Body of pancreas (tissue), 4 donors: ENCODE measurements around the gene BANP. TPM values are rescaled to one million over a fixed set of nuclear protein-coding genes. Genes with fewer than 3 reads are reported as not detected.

Experiments
- ATAC-seq: fragments of 150-250 bp; one replicate; pipeline ENCODE4 v1.9.1; 2016
- DNase-seq, 4 donors: peaks; one replicate each; pipeline ENCODE4 v3.0.0-alpha.2; 2019
- H3K27ac ChIP-seq, 4 donors: fragments of 200-600 bp; sonication (generic); 1 replicate in 3 of 4; 2 replicates in 1 of 4; pipeline versions ENCODE4 v1.5.1 to v1.6.1; 2016 to 2019; ENCODE audit warnings: mild to moderate bottlenecking in 1 of 4, mixed read lengths in 1 of 4, moderate library complexity in 1 of 4
- H3K27me3 ChIP-seq, 2 donors: fragments of 200-600 bp; sonication (generic); one replicate each; pipeline ENCODE4 v1.6.0; 2016; ENCODE audit warnings: mild to moderate bottlenecking in 1 of 2
- H3K36me3 ChIP-seq, 2 donors: fragments of 200-600 bp; sonication (generic); replicated peaks in 1 of 2; 2 replicates each; pipeline ENCODE4 v1.5.1; 2016; ENCODE audit warnings: low read depth in 2 of 2; ENCODE audit not compliant: insufficient read depth in 1 of 2
- H3K4me1 ChIP-seq: fragments of 200-600 bp; sonication (generic); one replicate; pipeline ENCODE4 v1.6.0; 2016
- H3K4me3 ChIP-seq, 2 donors: fragments of 200-600 bp; sonication (generic); 1 replicate in 1 of 2; 2 replicates in 1 of 2; pipeline ENCODE4 v1.5.1; 2016 to 2019
- H3K9me3 ChIP-seq, 3 donors: fragments of 200-600 bp; sonication (generic); 1 replicate in 2 of 3; 2 replicates in 1 of 3; pipeline ENCODE4 v1.5.1; 2016
- POLR2A ChIP-seq, 3 donors: fragments of 450-650 bp; IDR thresholded peaks; one replicate each; pipeline ENCODE4 v1.6.1; 2016; ENCODE audit warnings: antibody characterized with exemption in 3 of 3, mild to moderate bottlenecking in 2 of 3
- WGBS, 2 donors: methylation state at CpG; one replicate each; pipeline ENCODE4 v1.1.5; 2017; 5-methylcytosine and 5-hydroxymethylcytosine counted together
- intact Hi-C: fragments of 100-400 bp; cut with DNase I; formaldehyde crosslinking; loops from one replicate; pipeline ENCODE4 v1.15.1; 2023
- total RNA-seq, 2 donors: library from RNA; depleted of rRNA; stranded (reverse); fragments of >200 nt; gene quantifications; one replicate each; pipeline ENCODE4 v1.1.0, GENCODE V29; 2016
- TF ChIP-seq, protein P1 (sequence below), 7 experiments: fragments of 450-650 bp in 4 of 7; fragments of 200-600 bp in 3 of 7; sonication (generic) in 3 of 7; IDR thresholded peaks; one replicate each; pipeline ENCODE4 v1.5.1; 2016 to 2019; ENCODE audit warnings: antibody characterized with exemption in 7 of 7

BANP gene
- total RNA-seq, 2 donors from 2014 or later = 19.1 to 20.2 TPM

DNA sequence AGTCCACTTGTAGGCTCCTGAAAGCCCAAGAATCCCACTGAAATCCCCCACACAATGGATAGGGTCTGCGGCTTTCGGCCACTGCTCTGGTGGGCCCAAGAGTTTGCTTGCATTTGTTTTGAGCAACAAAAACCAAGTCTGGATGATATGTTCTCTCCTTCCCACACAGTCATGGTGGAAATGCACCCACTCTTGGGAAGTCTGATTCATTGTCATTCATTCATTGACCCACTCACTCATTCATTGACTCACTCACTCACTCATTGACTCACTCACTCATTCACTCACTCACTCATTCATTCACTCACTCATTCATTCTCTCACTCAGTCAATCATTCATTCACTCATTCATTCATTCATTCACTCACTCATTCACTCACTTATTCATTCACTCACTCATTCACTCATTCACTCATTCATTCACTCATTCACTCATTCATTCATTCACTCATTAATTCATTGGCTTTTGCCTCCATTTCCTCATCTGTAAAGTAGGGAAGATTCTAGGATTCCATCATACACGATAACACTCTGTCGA lies 12.8 kb upstream of the BANP start:
- TF ChIP-seq POLR2A (IDR thresholded peaks at IDR 0.05) = no peak
- TF ChIP-seq, protein P1, sequence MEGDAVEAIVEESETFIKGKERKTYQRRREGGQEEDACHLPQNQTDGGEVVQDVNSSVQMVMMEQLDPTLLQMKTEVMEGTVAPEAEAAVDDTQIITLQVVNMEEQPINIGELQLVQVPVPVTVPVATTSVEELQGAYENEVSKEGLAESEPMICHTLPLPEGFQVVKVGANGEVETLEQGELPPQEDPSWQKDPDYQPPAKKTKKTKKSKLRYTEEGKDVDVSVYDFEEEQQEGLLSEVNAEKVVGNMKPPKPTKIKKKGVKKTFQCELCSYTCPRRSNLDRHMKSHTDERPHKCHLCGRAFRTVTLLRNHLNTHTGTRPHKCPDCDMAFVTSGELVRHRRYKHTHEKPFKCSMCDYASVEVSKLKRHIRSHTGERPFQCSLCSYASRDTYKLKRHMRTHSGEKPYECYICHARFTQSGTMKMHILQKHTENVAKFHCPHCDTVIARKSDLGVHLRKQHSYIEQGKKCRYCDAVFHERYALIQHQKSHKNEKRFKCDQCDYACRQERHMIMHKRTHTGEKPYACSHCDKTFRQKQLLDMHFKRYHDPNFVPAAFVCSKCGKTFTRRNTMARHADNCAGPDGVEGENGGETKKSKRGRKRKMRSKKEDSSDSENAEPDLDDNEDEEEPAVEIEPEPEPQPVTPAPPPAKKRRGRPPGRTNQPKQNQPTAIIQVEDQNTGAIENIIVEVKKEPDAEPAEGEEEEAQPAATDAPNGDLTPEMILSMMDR (IDR thresholded peaks at IDR 0.05) = no peak
- ATAC-seq (no peak), DNase-seq (no peak)
- H3K27ac ChIP-seq = no peak overlapping the region
- H3K36me3 ChIP-seq = no peaks in the 10 kb centered on the region
- H3K4me1 ChIP-seq = no peaks in the 10 kb centered on the region
- H3K9me3 ChIP-seq = no peaks in the 10 kb centered on the region
- no peaks in the 10 kb centered on the region for H3K27me3 ChIP-seq
- intact Hi-C loops = no loop called here
- 82 to 94% methylated on average over 4 of the region's 4 CpGs for WGBS, 2 donors
- no peak overlapping the region for H3K4me3 ChIP-seq

DNA sequence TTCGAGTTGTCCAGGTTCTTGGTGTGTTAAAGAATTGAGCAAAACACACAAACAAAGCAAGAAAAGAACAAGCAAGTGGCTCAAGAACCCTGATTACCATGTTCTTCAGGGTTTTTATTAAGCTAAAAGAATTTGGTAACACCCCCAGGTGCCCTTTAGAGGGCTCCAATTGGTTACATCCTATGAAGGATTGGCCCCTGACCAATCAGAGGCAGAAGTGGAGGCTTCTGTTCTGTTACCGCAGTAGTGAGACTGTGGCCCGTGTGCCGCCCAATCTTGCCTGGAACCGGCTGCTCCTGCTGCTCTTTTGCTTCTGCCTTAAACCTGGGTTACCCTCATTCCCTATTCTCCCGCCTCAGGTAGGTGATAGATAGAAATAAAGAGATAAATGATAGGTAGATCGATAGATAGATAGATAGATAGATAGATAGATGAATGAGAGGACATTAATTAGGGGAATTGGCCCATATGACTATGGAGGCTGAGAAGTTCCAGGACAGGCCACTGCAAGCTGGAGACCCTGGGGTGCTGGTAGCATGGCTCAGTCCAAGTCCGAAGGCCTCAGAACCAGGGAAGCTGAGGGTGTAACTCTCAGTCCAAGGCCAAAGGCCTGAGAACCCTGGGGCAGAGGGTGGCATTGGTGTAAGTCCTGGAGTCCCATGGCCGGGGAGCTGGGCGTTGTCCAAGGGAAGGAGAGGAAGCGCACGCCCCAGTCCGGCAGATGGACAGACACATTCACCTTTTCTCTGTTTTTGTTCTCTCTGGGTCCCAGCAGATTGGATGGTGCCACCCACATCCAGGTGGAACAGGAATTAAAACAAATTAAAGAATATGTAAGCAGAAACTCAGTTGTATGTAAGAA lies 11.4 kb upstream of the BANP start:
- Histone ChIP-seq H3K4me3 (no peak overlapping the region), H3K9me3 (no peaks in the 10 kb centered on the region), H3K4me1 (peaks cover 2% of the 10 kb centered on the region), H3K36me3 (no peaks in the 10 kb centered on the region), H3K27me3 (no peaks in the 10 kb centered on the region), H3K27ac (no peak overlapping the region)
- intact Hi-C loops = no loop called here
- ATAC-seq (no peak), DNase-seq (no peak)
- TF ChIP-seq, protein P1 (IDR thresholded peaks at IDR 0.05) = no peak
- TF ChIP-seq POLR2A (IDR thresholded peaks at IDR 0.05) = no peak
- WGBS, 2 donors = 85 to 86% methylated on average over 13 of the region's 13 CpGs

DNA sequence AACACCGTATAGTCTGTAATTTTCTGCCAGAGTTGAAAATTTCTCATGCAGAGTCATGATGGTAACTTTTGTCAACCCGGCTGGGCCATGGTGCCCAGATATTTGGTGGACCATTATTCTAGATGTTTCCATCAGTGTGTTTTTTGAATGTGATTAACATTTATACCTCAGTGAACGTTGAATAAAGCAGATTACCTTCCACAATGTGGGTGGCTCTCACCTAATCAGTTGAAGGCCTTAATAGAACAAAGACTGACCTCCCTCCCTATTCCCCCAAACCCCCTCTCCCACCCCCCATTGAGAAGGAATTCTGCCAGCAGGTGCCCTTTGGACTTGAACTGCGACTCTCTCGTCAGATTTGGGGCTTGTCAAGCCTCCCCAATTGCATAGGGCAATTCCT lies 8.6 kb upstream of the BANP start:
- peaks cover 18% of the 10 kb centered on the region for H3K4me1 ChIP-seq
- H3K27ac ChIP-seq = no peak overlapping the region
- whole genome bisulfite sequencing, 2 donors = 66 to 73% methylated on average over 5 of the region's 5 CpGs
- H3K9me3 ChIP-seq = no peaks in the 10 kb centered on the region
- ATAC-seq (no peak), DNase-seq (no peak)
- H3K4me3 ChIP-seq = no peak overlapping the region
- no peaks in the 10 kb centered on the region for H3K36me3 ChIP-seq
- H3K27me3 ChIP-seq = no peaks in the 10 kb centered on the region
- TF ChIP-seq POLR2A (IDR thresholded peaks at IDR 0.05) = no peak
- TF ChIP-seq, protein P1 (IDR thresholded peaks at IDR 0.05) = no peak
- intact Hi-C loops = no loop called here

DNA sequence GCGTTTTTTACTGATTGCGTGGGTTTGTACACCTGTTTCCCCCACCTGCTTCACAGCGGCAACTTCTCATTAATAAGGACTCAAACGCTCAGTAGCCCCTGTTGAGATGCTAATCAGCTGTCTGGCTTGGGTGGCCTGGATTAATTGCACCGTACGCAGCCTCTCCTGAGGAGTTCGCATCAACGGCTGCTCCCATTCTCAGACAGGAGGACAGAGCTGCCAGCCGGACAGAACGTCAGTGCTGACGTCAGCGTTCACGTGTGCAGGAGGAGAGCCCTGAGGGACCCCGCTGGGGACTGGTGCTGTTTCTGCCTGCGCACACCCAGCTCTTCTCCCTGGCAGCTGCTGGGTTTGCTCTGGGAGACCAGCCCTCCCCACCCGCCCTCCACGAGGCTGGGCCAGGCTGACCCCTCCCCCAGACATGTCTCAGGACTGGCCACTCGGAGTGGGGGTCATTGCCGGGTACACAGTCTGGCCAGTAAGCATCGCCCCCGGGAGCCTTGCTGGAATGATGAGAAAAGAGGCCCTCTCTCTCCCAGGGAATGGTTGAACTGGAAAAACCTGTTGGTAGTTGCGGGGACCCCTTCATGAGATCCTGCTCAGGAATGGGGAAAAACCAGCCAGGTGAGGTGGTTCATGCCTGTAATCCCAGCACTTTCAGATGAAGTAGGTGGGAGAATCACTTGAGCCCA lies 5.7 kb upstream of the BANP start:
- H3K36me3 ChIP-seq = no peaks in the 10 kb centered on the region
- TF ChIP-seq, protein P1 (IDR thresholded peaks at IDR 0.05) = no peak
- TF ChIP-seq POLR2A (IDR thresholded peaks at IDR 0.05) = peak; percentile 39 to 79 (median 76)
- DNase-seq = peak; percentile 82 to 91 (median 86)
- WGBS, 2 donors = 15 to 16% methylated on average over 6 to 20 of the region's 22 CpGs
- H3K4me3 ChIP-seq = no peak overlapping the region
- H3K27me3 ChIP-seq = no peaks in the 10 kb centered on the region
- intact Hi-C loops = no loop called here
- ATAC-seq = peak; percentile 87
- peaks cover 22% of the 10 kb centered on the region for H3K4me1 ChIP-seq
- no peaks in the 10 kb centered on the region for H3K9me3 ChIP-seq
- H3K27ac ChIP-seq = peak overlapping the region; percentile 77 to 92 (median 90)
